Kidney (tissue), 14 donors: Measurements from ENCODE around the gene ULK3. TPM values are rescaled to one million over a fixed set of nuclear protein-coding genes. Genes with fewer than 3 reads are reported as not detected.

Source experiments
- DNase-seq, 5 donors: peaks; one replicate each; pipeline ENCODE4 v3.0.0-alpha.2; 2013 to 2020
- FAIRE-seq: peaks from 2 replicates; lab custom pipeline; 2012; peaks lifted over from hg19 to GRCh38; lab: Jason Lieb, UNC
- H3K27ac ChIP-seq, 2 donors: one replicate each; pipeline ENCODE4 v1.7.0; 2013; ENCODE audit warnings: low read depth in 2 of 2, low read length in 2 of 2, inconsistent platforms in 1 of 2
- H3K27me3 ChIP-seq: one replicate; pipeline ENCODE4 v1.7.1; 2013; ENCODE audit warnings: low read length, inconsistent platforms; ENCODE audit not compliant: control insufficient read depth, insufficient read depth
- H3K36me3 ChIP-seq, 3 donors: one replicate each; pipeline versions ENCODE4 v1.7.0 to v1.7.1; 2013; ENCODE audit warnings: low read length in 3 of 3, control low read depth in 1 of 3, inconsistent platforms in 1 of 3; ENCODE audit not compliant: insufficient read depth in 3 of 3, control insufficient read depth in 2 of 3
- H3K4me1 ChIP-seq, 3 donors: one replicate each; pipeline versions ENCODE4 v1.7.0 to v1.7.1; 2013; ENCODE audit warnings: low read length in 3 of 3, inconsistent platforms in 1 of 3, low read depth in 1 of 3; ENCODE audit not compliant: control insufficient read depth in 2 of 3, insufficient read depth in 2 of 3
- H3K4me3 ChIP-seq, 3 donors: one replicate each; pipeline versions ENCODE4 v1.7.0 to v1.8.1; 2013; ENCODE audit warnings: low read length in 3 of 3, control low read depth in 1 of 3, inconsistent platforms in 1 of 3
- H3K9ac ChIP-seq, 3 donors: one replicate each; pipeline versions ENCODE4 v1.7.0 to v1.7.1; 2013; ENCODE audit warnings: low read length in 3 of 3, control low read depth in 1 of 3, inconsistent platforms in 1 of 3
- H3K9me3 ChIP-seq, 3 donors: one replicate each; pipeline versions ENCODE4 v1.7.0 to v1.7.1; 2013; ENCODE audit warnings: low read length in 3 of 3, control low read depth in 1 of 3, inconsistent platforms in 1 of 3; ENCODE audit not compliant: control insufficient read depth in 2 of 3, insufficient read depth in 1 of 3
- intact Hi-C: fragments of 100-400 bp; cut with DNase I; formaldehyde crosslinking; loops from one replicate; pipeline ENCODE4 v1.11.1; 2022
- polyA plus RNA-seq: library from polyadenylated mRNA; stranded (reverse); fragments of 350-450 nt; fragmentation: Illumina TruSeq; extraction: RNeasy Lipid Tissue Mini Kit (QIAGEN cat#74804); gene quantifications from one replicate; pipeline ENCODE4 v1.2.3, GENCODE V29; 2014; ENCODE audit warnings: low read depth, low replicate concordance; ENCODE audit not compliant: insufficient read depth
- total RNA-seq: library from RNA; stranded (reverse); fragmentation: NEBNext Ultra II Directional; extraction: Animal tissue kit (Norgen Biotek cat#: 25700); gene quantifications from one replicate; pipeline ENCODE4 v1.2.1, GENCODE V29; 2021
- TF ChIP-seq, protein P1 (sequence below): IDR thresholded peaks from 3 replicates; pipeline ENCODE4 v1.5.1; 2012; ENCODE audit warnings: mild to moderate bottlenecking, moderate library complexity, borderline replicate concordance; ENCODE audit not compliant: insufficient read depth; ENCODE audit errors: extremely low read depth
- donor health status: control.
- donor health status: control.
- donor health status: control.
- donor health status: control.
- donor health status: control.
- donor health status: DM: yes; HTN: yes; CAD: no.
- donor health status: Normal renal cell carcinoma (clear cell type).

Gene ULK3
- total and polyA plus RNA-seq, 2 donors from 2014 or later: 34.5 to 36.1 TPM

DNA sequence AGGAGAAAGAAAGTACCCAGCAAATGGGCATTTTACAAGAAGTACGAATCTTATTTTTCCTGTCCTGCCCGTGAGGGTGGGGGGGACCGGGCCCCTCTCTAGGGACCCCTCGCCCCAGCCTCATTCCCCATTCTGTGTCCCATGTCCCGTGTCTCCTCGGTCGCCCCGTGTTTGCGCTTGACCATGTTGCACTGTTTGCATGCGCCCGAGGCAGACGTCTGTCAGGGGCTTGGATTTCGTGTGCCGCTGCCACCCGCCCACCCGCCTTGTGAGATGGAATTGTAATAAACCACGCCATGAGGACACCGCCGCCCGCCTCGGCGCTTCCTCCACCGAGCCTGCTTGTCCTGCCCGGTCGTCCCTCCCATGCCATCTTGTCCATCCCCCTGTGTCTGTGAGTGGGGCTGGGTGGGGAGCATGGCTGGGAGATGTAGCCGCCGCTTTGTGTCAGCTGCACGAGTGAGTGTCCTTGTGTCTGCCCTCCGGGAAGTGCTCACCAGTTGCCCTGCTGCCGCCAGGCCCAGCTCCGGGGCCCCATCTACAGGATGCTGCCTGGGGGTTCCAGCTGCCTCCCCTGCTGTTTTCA lies 40.0 kb downstream of the ULK3 start:
- peaks cover 0 to 15% (median 3%) of the 10 kb centered on the region in 3 donors for H3K36me3 ChIP-seq

DNA sequence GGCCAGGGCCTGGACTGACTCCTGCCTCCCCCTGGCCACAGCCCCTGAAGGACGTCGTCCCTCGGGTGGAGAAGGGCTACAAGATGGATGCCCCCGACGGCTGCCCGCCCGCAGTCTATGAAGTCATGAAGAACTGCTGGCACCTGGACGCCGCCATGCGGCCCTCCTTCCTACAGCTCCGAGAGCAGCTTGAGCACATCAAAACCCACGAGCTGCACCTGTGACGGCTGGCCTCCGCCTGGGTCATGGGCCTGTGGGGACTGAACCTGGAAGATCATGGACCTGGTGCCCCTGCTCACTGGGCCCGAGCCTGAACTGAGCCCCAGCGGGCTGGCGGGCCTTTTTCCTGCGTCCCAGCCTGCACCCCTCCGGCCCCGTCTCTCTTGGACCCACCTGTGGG lies 40.7 kb downstream of the ULK3 start:
- Histone ChIP-seq H3K36me3 (peaks cover 0 to 15% (median 3%) of the 10 kb centered on the region in 3 donors), H3K4me1 (peaks cover 0 to 6% (median 0%) of the 10 kb centered on the region in 3 donors), H3K27ac (no peak overlapping the region), H3K9me3 (no peaks in the 10 kb centered on the region), H3K9ac (no peak overlapping the region), H3K4me3 (no peak overlapping the region), H3K27me3 (no peaks in the 10 kb centered on the region)
- TF ChIP-seq, protein P1, sequence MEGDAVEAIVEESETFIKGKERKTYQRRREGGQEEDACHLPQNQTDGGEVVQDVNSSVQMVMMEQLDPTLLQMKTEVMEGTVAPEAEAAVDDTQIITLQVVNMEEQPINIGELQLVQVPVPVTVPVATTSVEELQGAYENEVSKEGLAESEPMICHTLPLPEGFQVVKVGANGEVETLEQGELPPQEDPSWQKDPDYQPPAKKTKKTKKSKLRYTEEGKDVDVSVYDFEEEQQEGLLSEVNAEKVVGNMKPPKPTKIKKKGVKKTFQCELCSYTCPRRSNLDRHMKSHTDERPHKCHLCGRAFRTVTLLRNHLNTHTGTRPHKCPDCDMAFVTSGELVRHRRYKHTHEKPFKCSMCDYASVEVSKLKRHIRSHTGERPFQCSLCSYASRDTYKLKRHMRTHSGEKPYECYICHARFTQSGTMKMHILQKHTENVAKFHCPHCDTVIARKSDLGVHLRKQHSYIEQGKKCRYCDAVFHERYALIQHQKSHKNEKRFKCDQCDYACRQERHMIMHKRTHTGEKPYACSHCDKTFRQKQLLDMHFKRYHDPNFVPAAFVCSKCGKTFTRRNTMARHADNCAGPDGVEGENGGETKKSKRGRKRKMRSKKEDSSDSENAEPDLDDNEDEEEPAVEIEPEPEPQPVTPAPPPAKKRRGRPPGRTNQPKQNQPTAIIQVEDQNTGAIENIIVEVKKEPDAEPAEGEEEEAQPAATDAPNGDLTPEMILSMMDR: no peak
- DNase-seq (no peak), FAIRE-seq (no peak)
- intact Hi-C loops: no loop called here

More for the DNA sequence above, 40.0 kb downstream of the ULK3 start:
- DNase-seq (no peak), FAIRE-seq (no peak)
- H3K4me3 ChIP-seq: no peak overlapping the region
- H3K9ac ChIP-seq: no peak overlapping the region
- intact Hi-C loops: no loop called here
- H3K4me1 ChIP-seq: peaks cover 0 to 6% (median 0%) of the 10 kb centered on the region in 3 donors
- no peak overlapping the region for H3K27ac ChIP-seq
- no peaks in the 10 kb centered on the region for H3K27me3 ChIP-seq
- H3K9me3 ChIP-seq: no peaks in the 10 kb centered on the region
- TF ChIP-seq, protein P1: no peak

DNA sequence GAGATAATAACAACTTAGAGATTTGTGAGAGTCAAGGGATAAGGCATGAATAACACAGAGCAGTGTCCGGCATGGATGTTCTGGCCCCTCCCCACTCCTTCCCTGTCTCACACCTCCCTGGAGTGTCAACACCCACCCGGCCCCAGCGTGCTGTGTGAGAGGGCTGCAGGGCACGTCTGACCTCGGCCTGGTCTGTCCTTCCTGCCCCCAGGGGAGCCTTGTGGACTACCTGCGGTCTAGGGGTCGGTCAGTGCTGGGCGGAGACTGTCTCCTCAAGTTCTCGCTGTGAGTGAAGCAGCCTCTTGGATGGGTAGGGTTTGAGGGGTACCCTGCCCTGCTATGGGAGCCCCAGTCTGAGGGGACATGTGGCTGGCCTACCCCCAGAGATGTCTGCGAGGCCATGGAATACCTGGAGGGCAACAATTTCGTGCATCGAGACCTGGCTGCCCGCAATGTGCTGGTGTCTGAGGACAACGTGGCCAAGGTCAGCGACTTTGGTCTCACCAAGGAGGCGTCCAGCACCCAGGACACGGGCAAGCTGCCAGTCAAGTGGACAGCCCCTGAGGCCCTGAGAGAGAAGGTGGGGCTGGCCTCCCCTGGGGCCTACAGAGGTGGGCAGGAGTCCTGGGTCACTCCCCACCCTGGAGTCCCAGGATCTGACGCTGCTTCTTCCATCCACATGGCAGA lies 41.5 kb downstream of the ULK3 start:
- no peak overlapping the region for H3K4me3 ChIP-seq
- no peaks in the 10 kb centered on the region for H3K27me3 ChIP-seq
- intact Hi-C loops: no loop called here
- DNase-seq: no peak
- no peak for FAIRE-seq
- H3K36me3 ChIP-seq: peaks cover 0 to 15% (median 3%) of the 10 kb centered on the region in 3 donors
- H3K9ac ChIP-seq: no peak overlapping the region
- no peak overlapping the region for H3K27ac ChIP-seq
- H3K4me1 ChIP-seq: peaks cover 0 to 6% (median 0%) of the 10 kb centered on the region in 3 donors
- TF ChIP-seq, protein P1: no peak
- H3K9me3 ChIP-seq: no peaks in the 10 kb centered on the region
